Large intestine (tissue), 3 donors: ENCODE measurements around the gene DHX34. TPM values are rescaled to one million over a fixed set of nuclear protein-coding genes. Genes with fewer than 3 reads are reported as not detected.

ENCODE experiments used
- DNase-seq, 2 donors: peaks; one replicate each; pipeline versions ENCODE4 v3.0.0 to v3.0.0-alpha.2; 2013
- H3K27ac ChIP-seq: one replicate; pipeline ENCODE4 v1.5.1; 2013; ENCODE audit warnings: low read length
- H3K27me3 ChIP-seq: 2 replicates; pipeline ENCODE4 v1.6.1; 2013; ENCODE audit warnings: low read length; ENCODE audit not compliant: control insufficient read depth, insufficient read depth
- H3K36me3 ChIP-seq: 2 replicates; pipeline ENCODE4 v1.6.1; 2013; ENCODE audit warnings: low read length; ENCODE audit not compliant: control insufficient read depth, insufficient read depth
- H3K4me1 ChIP-seq: one replicate; pipeline ENCODE4 v1.6.1; 2013; ENCODE audit warnings: low read length; ENCODE audit not compliant: control insufficient read depth, insufficient read depth
- H3K4me3 ChIP-seq: one replicate; pipeline ENCODE4 v1.5.1; 2013; ENCODE audit warnings: low read length
- H3K9me3 ChIP-seq: one replicate; pipeline ENCODE4 v1.6.1; 2013; ENCODE audit warnings: mild to moderate bottlenecking, low read depth, low read length, moderate library complexity; ENCODE audit not compliant: control insufficient read depth
- WGBS: methylation state at CpG from one replicate; pipeline ENCODE4 v1.1.5; 2013; ENCODE audit warnings: low lambda C conversion rate; ENCODE audit not compliant: insufficient coverage; 5-methylcytosine and 5-hydroxymethylcytosine counted together
- polyA plus RNA-seq: library from polyadenylated mRNA; unstranded; fragments of 120-200 nt; gene quantifications from one replicate; pipeline ENCODE4 v1.2.1, GENCODE V29; 2013

DHX34 gene
- polyA plus RNA-seq, 1 donor, result 13.6 TPM

- no peak overlapping the region for H3K4me3 ChIP-seq
- DNase-seq, result no peak
- no peaks in the 10 kb centered on the region for H3K9me3 ChIP-seq
- H3K27ac ChIP-seq, result no peak overlapping the region
- no peaks in the 10 kb centered on the region for H3K4me1 ChIP-seq
- WGBS, result no CpG with 5 or more reads among the region's 9 CpGs
- H3K36me3 ChIP-seq, result no peaks in the 10 kb centered on the region
- H3K27me3 ChIP-seq, result no peaks in the 10 kb centered on the region
Measured at GRCh38 chr19:47389150-47389556, 40.0 kb downstream of the DHX34 start.

- no peaks in the 10 kb centered on the region for H3K4me1 ChIP-seq
- no peak for DNase-seq
- no peaks in the 10 kb centered on the region for H3K9me3 ChIP-seq
- WGBS, result no CpG with 5 or more reads among the region's 20 CpGs
- no peak overlapping the region for H3K27ac ChIP-seq
- H3K4me3 ChIP-seq, result no peak overlapping the region
- H3K36me3 ChIP-seq, result no peaks in the 10 kb centered on the region
- H3K27me3 ChIP-seq, result no peaks in the 10 kb centered on the region
Measured at GRCh38 chr19:47390533-47391488, 41.7 kb downstream of the DHX34 start.

GRCh38 chr19:47391510-47392223, 42.6 kb downstream of the DHX34 start:
- Histone ChIP-seq H3K36me3 (no peaks in the 10 kb centered on the region), H3K4me1 (no peaks in the 10 kb centered on the region), H3K4me3 (no peak overlapping the region), H3K9me3 (no peaks in the 10 kb centered on the region), H3K27ac (no peak overlapping the region), H3K27me3 (no peaks in the 10 kb centered on the region)
- peak; percentile 22 to 29 for DNase-seq
- no CpG with 5 or more reads among the region's 15 CpGs for WGBS

DNA sequence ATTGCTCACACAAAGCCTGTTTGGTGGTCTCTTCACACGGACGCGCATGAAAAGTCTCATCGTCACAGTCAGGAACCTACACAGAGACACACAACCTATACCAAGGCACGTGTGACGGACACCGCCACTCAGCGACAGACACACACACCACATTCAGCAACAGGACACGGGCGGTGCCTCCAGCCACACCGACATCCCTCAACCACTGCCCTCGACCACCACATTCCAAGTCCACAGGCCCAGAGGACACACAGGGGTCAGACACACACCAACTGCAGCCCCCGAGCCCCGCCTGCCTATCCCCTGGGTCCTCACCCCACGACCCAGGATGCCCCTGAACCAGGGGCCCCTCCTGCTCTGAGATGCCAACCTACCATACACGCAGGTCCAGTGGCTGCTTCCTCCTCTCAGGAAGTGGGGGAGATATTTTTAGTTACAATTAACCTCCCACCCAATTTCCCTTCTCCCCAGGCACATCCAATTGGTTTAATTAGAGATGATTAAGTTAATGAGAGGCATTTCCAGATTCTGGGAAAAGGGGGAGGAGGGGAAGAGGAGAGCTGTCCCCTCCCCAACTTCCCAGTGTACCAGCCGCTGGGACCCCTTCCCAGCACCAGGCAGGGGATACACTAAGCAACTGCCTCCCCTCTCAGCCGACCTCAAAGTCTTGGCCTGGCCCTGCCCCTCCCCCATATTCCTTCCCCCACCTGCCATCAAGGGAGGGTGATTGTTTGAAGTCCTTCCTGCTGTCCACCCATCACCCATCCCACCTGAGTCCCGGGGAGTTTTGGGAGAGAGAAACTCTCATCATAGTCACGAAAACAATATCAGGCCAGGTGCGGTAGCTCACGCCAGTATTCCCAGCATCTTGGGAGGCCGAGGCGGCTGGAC, 49.8 kb downstream of the DHX34 start:
- no CpG with 5 or more reads among the region's 24 CpGs for WGBS
- H3K4me1 ChIP-seq, result no peaks in the 10 kb centered on the region
- no peaks in the 10 kb centered on the region for H3K36me3 ChIP-seq
- peaks cover 13% of the 10 kb centered on the region for H3K27me3 ChIP-seq
- DNase-seq, result no peak
- no peak overlapping the region for H3K4me3 ChIP-seq
- H3K9me3 ChIP-seq, result no peaks in the 10 kb centered on the region
- no peak overlapping the region for H3K27ac ChIP-seq

DNA sequence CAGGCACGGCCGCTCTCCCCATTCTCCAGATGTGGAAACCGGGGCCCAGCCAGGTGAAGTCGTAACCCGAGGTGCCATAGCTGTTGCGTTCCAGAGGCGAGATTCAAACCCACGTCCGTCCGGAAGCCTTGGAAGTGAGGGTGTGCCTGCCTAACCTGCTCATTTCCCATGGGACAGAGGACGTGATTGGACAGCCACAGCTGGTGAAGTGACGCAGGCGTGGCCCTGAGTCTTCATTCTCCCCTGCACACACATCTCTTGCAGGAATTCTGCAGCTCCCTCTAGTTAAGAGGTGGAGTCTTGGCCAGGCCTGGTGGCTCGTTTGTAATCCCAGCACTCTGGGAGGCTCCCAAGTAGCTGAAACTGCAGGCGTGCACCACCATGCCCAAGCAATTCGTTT, 53.4 kb downstream of the DHX34 start:
- Histone ChIP-seq H3K27me3 (peaks cover 26% of the 10 kb centered on the region), H3K4me3 (no peak overlapping the region), H3K9me3 (no peaks in the 10 kb centered on the region), H3K36me3 (no peaks in the 10 kb centered on the region), H3K4me1 (no peaks in the 10 kb centered on the region), H3K27ac (no peak overlapping the region)
- DNase-seq, result no peak
- WGBS, result no CpG with 5 or more reads among the region's 16 CpGs

- WGBS, result no CpG with 5 or more reads among the region's 9 CpGs
Measured at GRCh38 chr19:47404334-47405196, 55.5 kb downstream of the DHX34 start.

GRCh38 chr19:47405197-47405550, 56.1 kb downstream of the DHX34 start:
- no peaks in the 10 kb centered on the region for H3K4me1 ChIP-seq

More at GRCh38 chr19:47404334-47405196, 55.5 kb downstream of the DHX34 start:
- Histone ChIP-seq H3K9me3 (no peaks in the 10 kb centered on the region), H3K4me3 (no peak overlapping the region), H3K27me3 (peaks cover 13% of the 10 kb centered on the region), H3K27ac (no peak overlapping the region), H3K36me3 (no peaks in the 10 kb centered on the region), H3K4me1 (no peaks in the 10 kb centered on the region)
- no peak for DNase-seq

DNA sequence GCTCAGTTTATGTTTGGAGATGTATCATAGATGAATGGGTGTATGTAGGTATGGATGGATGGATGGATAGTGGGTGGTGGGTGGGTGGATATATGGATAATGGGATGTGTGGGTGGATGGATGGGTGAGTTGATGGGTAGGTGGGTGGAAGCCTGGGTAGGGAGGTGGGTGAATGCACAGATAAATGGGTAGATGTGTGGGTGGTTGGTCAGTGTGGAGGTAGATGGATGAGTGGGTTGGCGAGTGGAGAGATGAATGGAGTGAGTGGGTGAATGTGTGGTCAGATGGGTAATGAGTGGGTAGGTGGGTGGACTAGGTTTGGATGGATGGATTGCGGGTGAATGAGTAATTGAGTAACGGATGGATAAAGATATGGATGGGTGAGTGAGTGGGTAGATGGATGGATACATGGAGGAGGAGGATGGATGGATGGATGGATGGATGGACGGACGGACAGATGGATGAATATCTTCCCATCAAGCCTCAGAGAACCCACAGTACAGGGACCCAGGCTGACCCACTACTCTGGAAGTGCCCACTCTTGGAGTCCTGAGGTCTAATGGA, 56.8 kb downstream of the DHX34 start:
- DNase-seq, result no peak
- 100% methylated on average over 4 of the region's 5 CpGs for WGBS
- Histone ChIP-seq H3K36me3 (no peaks in the 10 kb centered on the region), H3K4me1 (no peaks in the 10 kb centered on the region), H3K4me3 (no peak overlapping the region), H3K27me3 (peaks cover 12% of the 10 kb centered on the region), H3K27ac (no peak overlapping the region), H3K9me3 (no peaks in the 10 kb centered on the region)

More at GRCh38 chr19:47405197-47405550, 56.1 kb downstream of the DHX34 start:
- Histone ChIP-seq H3K36me3 (no peaks in the 10 kb centered on the region), H3K27ac (no peak overlapping the region), H3K9me3 (no peaks in the 10 kb centered on the region), H3K27me3 (peaks cover 12% of the 10 kb centered on the region), H3K4me3 (no peak overlapping the region)
- DNase-seq, result no peak
- 100% methylated on average over 2 of the region's 4 CpGs for WGBS

- DNase-seq, result no peak
- WGBS, result no CpG with 5 or more reads among the region's 47 CpGs
- H3K27ac ChIP-seq, result no peak overlapping the region
- no peaks in the 10 kb centered on the region for H3K9me3 ChIP-seq
- H3K4me1 ChIP-seq, result no peaks in the 10 kb centered on the region
- H3K4me3 ChIP-seq, result no peak overlapping the region
- H3K27me3 ChIP-seq, result peaks cover 12% of the 10 kb centered on the region
- no peaks in the 10 kb centered on the region for H3K36me3 ChIP-seq
Measured at GRCh38 chr19:47406711-47407416, 57.7 kb downstream of the DHX34 start.
